DOHH2 (cell line): ENCODE results near the gene CNOT4.

ENCODE experiments used
- EZH2phosphoT487 ChIP-seq: fragments of 200-600 bp; sonication (generic); IDR thresholded peaks from 2 replicates; pipeline ENCODE4 v1.6.1; 2017; ENCODE audit warnings: borderline replicate concordance, mild to moderate bottlenecking, antibody characterized with exemption, low read length, moderate library complexity, mixed read lengths
- TF ChIP-seq, protein P1 (sequence below): fragments of 200-600 bp; sonication (generic); IDR thresholded peaks from one replicate; pipeline ENCODE4 v1.5.1; 2014; ENCODE audit warnings: antibody characterized with exemption, mild to moderate bottlenecking, low read depth, low read length; ENCODE audit not compliant: poor library complexity, severe bottlenecking

DNA sequence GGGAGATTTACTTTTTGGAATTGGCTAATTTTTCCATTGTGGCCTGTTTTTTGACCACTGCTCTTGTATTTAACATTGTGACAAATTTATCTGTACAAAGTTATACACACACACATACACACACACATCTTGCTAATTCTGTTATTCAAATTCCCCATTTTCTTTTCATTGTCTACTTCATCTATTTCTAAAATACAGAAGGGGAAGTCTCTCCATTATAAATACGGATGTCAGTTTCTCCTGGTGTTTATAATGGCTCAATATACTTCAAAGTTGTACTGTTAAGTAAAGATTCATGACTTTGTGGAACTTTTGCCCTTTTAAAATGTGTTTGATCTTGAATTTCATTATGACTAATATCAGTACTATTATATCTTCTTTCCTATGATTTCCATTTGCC is 81.0 kb downstream of the CNOT4 start:
- TF ChIP-seq, protein P1, sequence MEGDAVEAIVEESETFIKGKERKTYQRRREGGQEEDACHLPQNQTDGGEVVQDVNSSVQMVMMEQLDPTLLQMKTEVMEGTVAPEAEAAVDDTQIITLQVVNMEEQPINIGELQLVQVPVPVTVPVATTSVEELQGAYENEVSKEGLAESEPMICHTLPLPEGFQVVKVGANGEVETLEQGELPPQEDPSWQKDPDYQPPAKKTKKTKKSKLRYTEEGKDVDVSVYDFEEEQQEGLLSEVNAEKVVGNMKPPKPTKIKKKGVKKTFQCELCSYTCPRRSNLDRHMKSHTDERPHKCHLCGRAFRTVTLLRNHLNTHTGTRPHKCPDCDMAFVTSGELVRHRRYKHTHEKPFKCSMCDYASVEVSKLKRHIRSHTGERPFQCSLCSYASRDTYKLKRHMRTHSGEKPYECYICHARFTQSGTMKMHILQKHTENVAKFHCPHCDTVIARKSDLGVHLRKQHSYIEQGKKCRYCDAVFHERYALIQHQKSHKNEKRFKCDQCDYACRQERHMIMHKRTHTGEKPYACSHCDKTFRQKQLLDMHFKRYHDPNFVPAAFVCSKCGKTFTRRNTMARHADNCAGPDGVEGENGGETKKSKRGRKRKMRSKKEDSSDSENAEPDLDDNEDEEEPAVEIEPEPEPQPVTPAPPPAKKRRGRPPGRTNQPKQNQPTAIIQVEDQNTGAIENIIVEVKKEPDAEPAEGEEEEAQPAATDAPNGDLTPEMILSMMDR = no peak
- no peak for TF ChIP-seq EZH2phosphoT487
